Neural cell (in vitro differentiated cells): ENCODE data around the gene CREB3L2. TPM values are rescaled to one million over a fixed set of nuclear protein-coding genes. Genes with fewer than 3 reads are reported as not detected.

Experiments used
- H2AFZ ChIP-seq: fragments of 200-600, 300-800 bp; sonication (generic), shearing (Covaris generic); 2 replicates; pipeline ENCODE4 v1.6.0; 2014; ENCODE audit warnings: low read depth, mild to moderate bottlenecking, antibody characterized with exemption, low read length, moderate library complexity
- H3F3A ChIP-seq: fragments of 200-600 bp; shearing (Covaris generic); 2 replicates; pipeline ENCODE4 v1.6.1; 2016; ENCODE audit warnings: mild to moderate bottlenecking, moderate library complexity, mixed read lengths, antibody characterized with exemption, low read length; ENCODE audit not compliant: insufficient read depth, poor library complexity, severe bottlenecking
- H3K27ac ChIP-seq: fragments of 200-600, 300-800 bp; sonication (generic), shearing (Covaris generic); 2 replicates; pipeline ENCODE4 v1.5.1; 2014; ENCODE audit warnings: mild to moderate bottlenecking, low read length, moderate library complexity
- H3K27me3 ChIP-seq: fragments of 300-800, 200-600 bp; sonication (generic), shearing (Covaris generic); 2 replicates; pipeline ENCODE4 v1.6.0; 2014; ENCODE audit warnings: mild to moderate bottlenecking, low read depth, low read length, moderate library complexity; ENCODE audit not compliant: insufficient read depth
- H3K36me3 ChIP-seq: fragments of 300-800, 200-600 bp; sonication (generic), shearing (Covaris generic); 2 replicates; pipeline ENCODE4 v1.5.1; 2014; ENCODE audit warnings: mild to moderate bottlenecking, antibody characterized with exemption, low read length, moderate library complexity; ENCODE audit not compliant: insufficient read depth
- H3K4me2 ChIP-seq: fragments of 300-800, 200-600 bp; sonication (generic), shearing (Covaris generic); 2 replicates; pipeline ENCODE4 v1.6.0; 2014; ENCODE audit warnings: mild to moderate bottlenecking, low read length
- H3K4me3 ChIP-seq: fragments of 300-800, 200-600 bp; sonication (generic), shearing (Covaris generic); 2 replicates; pipeline ENCODE4 v1.5.1; 2014; ENCODE audit warnings: mild to moderate bottlenecking, low read length, moderate library complexity
- H3K79me2 ChIP-seq: fragments of 200-600 bp; shearing (Covaris generic); replicated peaks from 2 replicates; pipeline ENCODE4 v1.6.0; 2014; ENCODE audit warnings: mild to moderate bottlenecking, low read length, moderate library complexity; ENCODE audit not compliant: insufficient read depth
- H3K9ac ChIP-seq: fragments of 300-800, 200-600 bp; sonication (generic), shearing (Covaris generic); 2 replicates; pipeline ENCODE4 v1.6.1; 2016; ENCODE audit warnings: mild to moderate bottlenecking, low read length, mixed read lengths
- H3K9me2 ChIP-seq: fragments of 200-600 bp; shearing (Covaris generic); 2 replicates; pipeline ENCODE4 v1.6.1; 2016; ENCODE audit warnings: mild to moderate bottlenecking, low read length, mixed read lengths; ENCODE audit not compliant: insufficient read depth
- H3K9me3 ChIP-seq: fragments of 200-600, 300-800 bp; sonication (generic), shearing (Covaris generic); 2 replicates; pipeline ENCODE4 v1.6.1; 2016; ENCODE audit warnings: mild to moderate bottlenecking, mixed run types, low read length, moderate library complexity, mixed read lengths
- H4K20me1 ChIP-seq: fragments of 200-600 bp; shearing (Covaris generic); 2 replicates; pipeline ENCODE4 v1.6.1; 2016; ENCODE audit warnings: mild to moderate bottlenecking, mixed run types; ENCODE audit not compliant: insufficient read depth
- CTCF ChIP-seq: fragments of 450-650 bp; IDR thresholded peaks from 2 replicates; pipeline ENCODE4 v1.5.1; 2014; ENCODE audit warnings: antibody characterized with exemption, mild to moderate bottlenecking, moderate library complexity; ENCODE audit not compliant: poor library complexity, severe bottlenecking
- EZH2 ChIP-seq: fragments of 200-600, 300-800 bp; shearing (Covaris generic), sonication (generic); IDR thresholded peaks from 2 replicates; pipeline ENCODE4 v1.6.1; 2014; ENCODE audit warnings: antibody characterized with exemption, low read length, borderline replicate concordance, mild to moderate bottlenecking; ENCODE audit not compliant: insufficient read depth, poor library complexity, severe bottlenecking
- POLR2AphosphoS5 ChIP-seq: IDR thresholded peaks from 2 replicates; pipeline ENCODE4 v1.6.1; 2012
- RAD21 ChIP-seq: fragments of 450-650 bp; conservative IDR thresholded peaks from 2 replicates; pipeline ENCODE4 v1.6.1; 2014; ENCODE audit warnings: antibody characterized with exemption, mild to moderate bottlenecking, moderate library complexity
- SMC3 ChIP-seq: fragments of 450-650 bp; conservative IDR thresholded peaks from 2 replicates; pipeline ENCODE4 v1.6.1; 2014; ENCODE audit warnings: antibody characterized with exemption, mild to moderate bottlenecking, moderate library complexity; ENCODE audit not compliant: poor library complexity
- TAF1 ChIP-seq: IDR thresholded peaks from 2 replicates; pipeline ENCODE4 v1.6.1; 2012; ENCODE audit warnings: low read depth
- polyA plus RNA-seq: library from polyadenylated mRNA; depleted of rRNA; stranded (reverse); fragments of >200 nt; gene quantifications from 2 replicates; pipeline ENCODE4 v1.2.3, GENCODE V29; 2014
- TF ChIP-seq, protein P1 (sequence below): IDR thresholded peaks from 2 replicates; pipeline ENCODE4 v1.6.1; 2012; ENCODE audit warnings: borderline replicate concordance

Gene CREB3L2
- polyA plus RNA-seq, 1 donor from 2014 or later, result 1.5 TPM

GRCh38 chr7:137954614-137955013 is 47.3 kb downstream of the CREB3L2 start:
- Histone ChIP-seq H3K79me2 (no peaks in the 10 kb centered on the region), H3K27me3 (no peaks in the 10 kb centered on the region), H3K9me3 (no peaks in the 10 kb centered on the region), H3K36me3 (no peaks in the 10 kb centered on the region), H4K20me1 (no peaks in the 10 kb centered on the region), H3F3A (no peaks in the 10 kb centered on the region), H3K9ac (no peak overlapping the region), H2AFZ (no peak overlapping the region), H3K27ac (no peak overlapping the region), H3K9me2 (no peaks in the 10 kb centered on the region), H3K4me3 (no peak overlapping the region), H3K4me2 (no peak overlapping the region)
- TF ChIP-seq, protein P1, sequence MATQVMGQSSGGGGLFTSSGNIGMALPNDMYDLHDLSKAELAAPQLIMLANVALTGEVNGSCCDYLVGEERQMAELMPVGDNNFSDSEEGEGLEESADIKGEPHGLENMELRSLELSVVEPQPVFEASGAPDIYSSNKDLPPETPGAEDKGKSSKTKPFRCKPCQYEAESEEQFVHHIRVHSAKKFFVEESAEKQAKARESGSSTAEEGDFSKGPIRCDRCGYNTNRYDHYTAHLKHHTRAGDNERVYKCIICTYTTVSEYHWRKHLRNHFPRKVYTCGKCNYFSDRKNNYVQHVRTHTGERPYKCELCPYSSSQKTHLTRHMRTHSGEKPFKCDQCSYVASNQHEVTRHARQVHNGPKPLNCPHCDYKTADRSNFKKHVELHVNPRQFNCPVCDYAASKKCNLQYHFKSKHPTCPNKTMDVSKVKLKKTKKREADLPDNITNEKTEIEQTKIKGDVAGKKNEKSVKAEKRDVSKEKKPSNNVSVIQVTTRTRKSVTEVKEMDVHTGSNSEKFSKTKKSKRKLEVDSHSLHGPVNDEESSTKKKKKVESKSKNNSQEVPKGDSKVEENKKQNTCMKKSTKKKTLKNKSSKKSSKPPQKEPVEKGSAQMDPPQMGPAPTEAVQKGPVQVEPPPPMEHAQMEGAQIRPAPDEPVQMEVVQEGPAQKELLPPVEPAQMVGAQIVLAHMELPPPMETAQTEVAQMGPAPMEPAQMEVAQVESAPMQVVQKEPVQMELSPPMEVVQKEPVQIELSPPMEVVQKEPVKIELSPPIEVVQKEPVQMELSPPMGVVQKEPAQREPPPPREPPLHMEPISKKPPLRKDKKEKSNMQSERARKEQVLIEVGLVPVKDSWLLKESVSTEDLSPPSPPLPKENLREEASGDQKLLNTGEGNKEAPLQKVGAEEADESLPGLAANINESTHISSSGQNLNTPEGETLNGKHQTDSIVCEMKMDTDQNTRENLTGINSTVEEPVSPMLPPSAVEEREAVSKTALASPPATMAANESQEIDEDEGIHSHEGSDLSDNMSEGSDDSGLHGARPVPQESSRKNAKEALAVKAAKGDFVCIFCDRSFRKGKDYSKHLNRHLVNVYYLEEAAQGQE, result no peak
- TF ChIP-seq TAF1, result no peak
- TF ChIP-seq SMC3, result no peak
- no peak for TF ChIP-seq POLR2AphosphoS5
- TF ChIP-seq CTCF, result no peak

- Histone ChIP-seq H3K4me3 (no peak overlapping the region), H3K4me2 (no peak overlapping the region), H3K79me2 (no peaks in the 10 kb centered on the region), H3K9me2 (no peaks in the 10 kb centered on the region), H3K27ac (no peak overlapping the region), H2AFZ (no peak overlapping the region), H3K27me3 (no peaks in the 10 kb centered on the region), H3K36me3 (no peaks in the 10 kb centered on the region), H3K9me3 (no peaks in the 10 kb centered on the region), H4K20me1 (no peaks in the 10 kb centered on the region), H3F3A (no peaks in the 10 kb centered on the region), H3K9ac (no peak overlapping the region)
- TF ChIP-seq EZH2 (no peak), SMC3 (no peak), CTCF (no peak), POLR2AphosphoS5 (no peak), TAF1 (no peak), RAD21 (no peak)
Observed at GRCh38 chr7:137953665-137954470, 48.0 kb downstream of the CREB3L2 start.
